Motor neuron (in vitro differentiated cells): Measurements from ENCODE around the gene AKAP7. TPM values are rescaled to one million over a fixed set of nuclear protein-coding genes. Genes with fewer than 3 reads are reported as not detected.

ENCODE experiments used
- ATAC-seq, 8 experiments: fragments of 200-7000 bp; cut with Tn5 transposase; replicated peaks in 6 of 8; 2 replicates each; pipeline ENCODE4 v1.8.0; 2021; ENCODE audit warnings: mild to moderate bottlenecking in 8 of 8, moderate library complexity in 8 of 8
- H3K27ac ChIP-seq, 2 donors: fragments of 250-450 bp; sonication (Bioruptor Pico); 2 replicates each; pipeline ENCODE4 v1.9.0; 2021; ENCODE audit warnings: antibody characterized with exemption in 2 of 2, mild to moderate bottlenecking in 2 of 2, moderate library complexity in 1 of 2
- H3K4me1 ChIP-seq, 2 donors: fragments of 250-450 bp; sonication (Bioruptor Pico); replicated peaks in 1 of 2; 2 replicates each; pipeline ENCODE4 v1.6.1; 2021; ENCODE audit warnings: antibody characterized with exemption in 2 of 2, mild to moderate bottlenecking in 2 of 2, moderate library complexity in 1 of 2
- H3K4me3 ChIP-seq, 5 donors: fragments of 250-450 bp; sonication (Bioruptor Pico); 2 replicates each; pipeline ENCODE4 v1.9.0; 2021; ENCODE audit warnings: antibody characterized with exemption in 5 of 5, mild to moderate bottlenecking in 5 of 5, moderate library complexity in 4 of 5
- WGBS, 10 experiments: fragments of 450-650 bp; shearing (Covaris generic); methylation state at CpG; one replicate each; pipeline ENCODE4 v1.0.0; 2022; 5-methylcytosine and 5-hydroxymethylcytosine counted together
- in situ Hi-C, 9 experiments: fragments of 400-800 bp; cut with MboI; loops; one replicate each; pipeline ENCODE4 v1.15.0; 2021; ENCODE audit warnings: low sequenced_read_pairs in 9 of 9, low pct_unique_long_range_greater_than_20kb in 2 of 9; ENCODE audit not compliant: unreplicated experiment in 9 of 9
- total RNA-seq, 8 experiments: library from RNA; unstranded; fragments of 300-600 nt; gene quantifications; 2 replicates each; pipeline versions ENCODE4 v1.2.3 to v1.2.4, GENCODE V29; 2022

The AKAP7 gene
- total RNA-seq, 8 experiments from 2014 or later, result 2.5 to 18.5 (median 9.2) TPM

DNA sequence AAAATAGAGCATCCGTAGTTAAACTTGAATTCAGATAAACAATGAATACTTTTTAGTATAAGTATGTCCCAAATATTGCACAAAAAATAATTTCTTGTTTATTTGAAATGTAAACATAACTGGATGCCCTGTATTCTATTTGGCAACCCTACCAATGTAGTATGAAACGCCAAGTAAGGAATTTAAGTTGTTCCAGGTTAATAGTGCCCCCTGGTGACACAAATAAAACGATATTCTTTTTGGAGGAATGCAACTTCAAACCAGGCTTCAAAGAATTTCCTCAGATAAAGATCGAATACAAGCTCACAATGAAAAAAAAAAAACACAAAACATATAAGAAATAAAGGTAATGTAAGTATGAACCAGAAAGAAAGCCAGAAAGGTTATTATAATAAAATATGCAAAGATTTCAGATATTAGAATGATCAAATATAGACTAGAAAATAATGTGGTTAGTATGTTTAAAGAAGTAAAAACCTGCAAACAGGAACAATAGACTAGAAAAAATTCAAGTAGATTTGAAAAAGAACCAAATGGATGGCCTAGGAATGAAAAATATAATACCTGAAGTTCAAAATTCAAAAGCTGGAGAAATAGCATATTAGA lies 18.4 kb upstream of the AKAP7 start:
- WGBS, 10 experiments, result 0 to 74% (median 47%) methylated on average over 3 to 4 of the region's 4 CpGs
- Histone ChIP-seq H3K4me1 (no peaks in the 10 kb centered on the region), H3K27ac (no peak overlapping the region), H3K4me3 (no peak overlapping the region)
- peak in 2 of 8 experiments; percentile 28 to 42 for ATAC-seq
- in situ Hi-C loops, result loop anchor here in 3 of 9 experiments (10.0 to 25.0 kb wide), 2 partner anchors 230 to 232 kb away; no protein-coding TSS in a partner anchor

DNA sequence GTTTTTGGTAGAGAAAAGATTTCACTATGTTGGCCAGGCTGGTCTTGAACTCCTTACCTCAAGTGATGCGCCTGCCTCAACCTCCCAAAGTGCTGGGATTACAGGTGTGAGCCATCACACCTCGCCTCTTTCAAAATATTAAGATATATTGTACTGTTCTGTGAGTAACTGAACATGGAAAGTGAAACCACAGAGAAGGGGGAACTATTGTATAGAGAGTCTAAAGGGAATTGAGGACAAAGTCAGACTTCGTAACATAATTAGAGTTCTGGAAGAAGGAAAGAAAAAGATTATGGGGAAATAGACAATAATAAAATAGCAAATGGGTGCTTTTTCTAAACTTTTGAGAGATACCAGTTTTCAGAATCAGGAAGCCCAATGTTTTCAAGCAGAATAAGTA lies 17.4 kb upstream of the AKAP7 start:
- no peak for ATAC-seq
- WGBS, 10 experiments, result 60 to 97% (median 83%) methylated on average over 2 to 3 of the region's 3 CpGs
- in situ Hi-C loops, result loop anchor here in 3 of 9 experiments (10.0 to 25.0 kb wide), 2 partner anchors 231 to 233 kb away; no protein-coding TSS in a partner anchor
- H3K4me1 ChIP-seq, result no peaks in the 10 kb centered on the region
- H3K27ac ChIP-seq, result no peak overlapping the region
- no peak overlapping the region for H3K4me3 ChIP-seq

DNA sequence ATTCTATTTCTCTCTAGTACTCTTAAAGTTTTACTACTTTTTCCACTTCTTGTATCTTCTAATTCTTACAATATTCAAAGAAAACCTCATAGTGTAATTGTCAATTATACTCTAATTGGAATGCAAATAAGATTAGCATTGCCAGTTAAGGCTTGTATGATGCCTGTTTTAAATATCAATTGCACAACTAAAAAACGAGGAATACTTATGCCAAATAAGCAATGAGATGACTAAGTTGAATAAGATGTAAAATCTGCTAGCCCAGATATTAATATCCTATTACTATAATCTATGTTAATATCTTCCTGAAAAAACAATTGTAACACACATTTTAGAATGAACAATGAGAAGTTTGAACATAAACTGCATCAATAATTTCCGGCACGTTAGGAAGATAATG lies 13.3 kb upstream of the AKAP7 start:
- in situ Hi-C loops, result loop anchor here in 2 of 9 experiments (25.0 kb wide), 1 partner anchor 235 kb away; no protein-coding TSS in a partner anchor
- Histone ChIP-seq H3K4me3 (no peak overlapping the region), H3K4me1 (no peaks in the 10 kb centered on the region), H3K27ac (no peak overlapping the region)
- ATAC-seq, result peak in 2 of 8 experiments; percentile 19 to 55
- WGBS, 10 experiments, result 0 to 89% (median 31%) methylated on average over 1 to 3 of the region's 3 CpGs

DNA sequence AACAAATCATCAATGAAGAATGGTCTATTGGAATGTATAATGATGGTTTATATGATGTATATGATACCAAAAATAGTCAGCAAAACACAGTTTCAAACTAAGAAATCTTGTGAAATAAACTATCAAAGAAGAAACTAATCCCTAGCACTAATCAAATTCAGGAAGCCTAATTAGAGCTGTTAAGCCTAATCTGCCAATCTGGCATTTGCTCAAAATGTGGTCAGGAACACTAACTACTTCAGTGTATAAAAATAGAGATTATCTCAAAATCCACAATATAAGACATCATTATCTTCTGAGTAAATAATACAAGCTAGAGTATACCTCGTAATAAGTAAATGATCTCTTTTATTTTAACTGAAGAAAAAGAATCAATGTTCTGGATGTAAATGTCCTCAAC lies 12.8 kb upstream of the AKAP7 start:
- Histone ChIP-seq H3K4me1 (no peaks in the 10 kb centered on the region), H3K27ac (no peak overlapping the region), H3K4me3 (no peak overlapping the region)
- ATAC-seq, result no peak
- 50 to 100% (median 89%) methylated on average over 1 of the region's 1 CpG; no CpG with 5 or more reads in 1 of the 10 experiments for WGBS, 10 experiments
- in situ Hi-C loops, result loop anchor here in 2 of 9 experiments (25.0 kb wide), 1 partner anchor 235 kb away; no protein-coding TSS in a partner anchor

DNA sequence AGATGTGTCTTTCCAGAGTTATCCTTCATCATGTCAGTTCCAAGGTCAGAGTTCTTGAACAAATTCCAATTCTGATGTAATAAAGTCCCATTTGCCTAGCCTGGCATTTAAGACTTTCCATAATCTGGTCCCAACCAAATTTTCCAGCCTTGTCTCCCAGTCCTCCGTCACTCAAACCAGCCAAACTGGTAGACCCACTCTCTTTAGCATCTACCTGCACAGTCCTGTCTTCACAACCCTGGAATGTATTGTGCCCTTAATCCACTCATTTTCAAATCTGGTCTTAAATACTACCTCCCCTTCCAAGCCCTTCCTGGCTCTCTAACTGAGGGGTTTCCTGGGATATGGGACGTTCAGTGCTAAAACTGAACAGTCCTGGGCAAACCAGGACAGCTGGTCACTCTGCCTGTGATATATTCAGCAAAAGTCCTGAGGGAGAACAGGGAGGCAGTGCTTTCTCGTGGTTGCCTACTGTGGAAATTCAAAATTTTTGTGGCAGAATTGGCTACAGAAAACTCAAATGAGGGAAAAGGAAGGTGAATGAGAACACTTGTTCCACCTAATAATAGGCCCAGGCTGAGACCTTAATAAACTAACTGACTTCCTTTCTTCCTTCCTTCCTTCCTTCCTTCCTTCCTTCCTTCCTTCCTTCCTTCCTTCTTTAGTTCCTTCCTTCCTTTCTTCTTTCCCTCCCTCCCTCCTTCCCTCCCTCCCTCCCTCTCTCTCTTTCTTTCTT lies 10.8 kb upstream of the AKAP7 start:
- in situ Hi-C loops, result loop anchor here in 2 of 9 experiments (25.0 kb wide), 1 partner anchor 237 kb away; no protein-coding TSS in a partner anchor
- no peak for ATAC-seq
- WGBS, 10 experiments, result 33 to 100% (median 80%) methylated on average over 1 to 3 of the region's 3 CpGs; no CpG with 5 or more reads in 4 of the 10 experiments

DNA sequence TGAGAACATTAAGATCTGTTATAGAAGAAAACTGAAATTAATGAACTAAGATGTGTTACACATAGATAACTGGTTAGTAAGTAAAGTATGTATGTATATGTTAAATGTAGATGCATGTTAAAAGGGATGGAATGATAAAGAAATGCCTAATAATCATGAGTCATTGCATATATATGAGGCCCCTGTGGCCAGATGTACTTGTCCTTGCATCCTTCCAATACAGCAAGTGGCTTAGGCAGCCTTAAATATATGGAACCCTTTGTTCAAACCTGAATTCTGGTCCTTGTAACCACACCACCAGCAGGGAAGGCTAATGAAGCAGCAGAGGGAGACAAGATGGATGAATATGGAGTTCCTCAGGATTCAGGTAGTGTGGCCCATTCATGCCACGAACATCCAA lies 9.8 kb upstream of the AKAP7 start:
- in situ Hi-C loops, result no loop called here
- no peak overlapping the region for H3K4me3 ChIP-seq
- 0 to 100% (median 71%) methylated on average over 1 of the region's 1 CpG; no CpG with 5 or more reads in 3 of the 10 experiments for WGBS, 10 experiments
- no peak overlapping the region for H3K27ac ChIP-seq
- ATAC-seq, result peak in 3 of 8 experiments; percentile 20 to 66 (median 55)
- peaks cover 4 to 5% of the 10 kb centered on the region in 2 donors for H3K4me1 ChIP-seq

More for the DNA sequence above, 10.8 kb upstream of the AKAP7 start:
- Histone ChIP-seq H3K4me3 (no peak overlapping the region), H3K27ac (no peak overlapping the region), H3K4me1 (peaks cover 0 to under 1% of the 10 kb centered on the region in 2 donors)

DNA sequence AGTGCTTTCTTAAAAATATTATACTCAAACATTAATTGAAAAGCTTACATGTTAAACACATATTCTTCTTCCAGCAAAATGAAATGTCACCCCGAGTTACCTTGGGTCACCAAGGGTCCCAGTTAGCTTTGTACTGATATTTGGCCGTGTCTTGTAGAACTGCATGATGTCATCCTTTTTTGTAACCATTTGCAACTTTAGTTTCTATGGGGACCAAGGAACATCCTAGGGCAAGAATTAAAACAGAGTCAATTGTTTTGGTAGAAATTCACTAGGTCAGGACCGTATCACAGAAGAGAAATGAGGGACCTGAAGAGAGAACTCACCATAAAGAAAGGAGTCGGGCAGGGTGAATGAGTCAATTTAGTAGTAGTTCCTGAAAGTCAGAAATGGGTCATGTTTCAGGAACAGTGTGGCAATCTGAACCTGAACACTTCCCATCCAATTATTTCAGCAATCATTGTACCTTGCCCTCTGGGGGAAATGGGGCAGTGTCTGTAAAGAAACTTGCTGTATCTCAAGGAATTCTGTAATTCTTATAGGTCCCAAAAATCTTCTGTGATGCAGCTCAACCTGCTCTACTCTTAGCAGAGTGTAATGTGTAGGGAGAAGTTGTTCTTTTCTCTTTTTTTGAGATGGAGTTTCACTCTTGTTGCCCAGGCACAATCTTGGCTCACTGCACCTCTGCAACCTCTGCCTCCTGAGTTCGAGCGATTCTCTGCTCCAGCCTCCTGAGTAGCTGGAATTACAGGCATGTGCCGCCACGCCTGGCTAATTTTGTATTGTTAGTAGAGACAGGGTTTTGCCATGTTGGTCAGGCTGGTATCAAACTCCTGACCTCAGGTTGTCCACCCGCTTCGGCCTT lies 5.3 kb upstream of the AKAP7 start:
- peak in 3 of 8 experiments; percentile 24 to 92 (median 67) for ATAC-seq
- Histone ChIP-seq H3K4me1 (peaks cover 11 to 12% of the 10 kb centered on the region in 2 donors), H3K4me3 (no peak overlapping the region), H3K27ac (no peak overlapping the region)
- in situ Hi-C loops, result no loop called here
- WGBS, 10 experiments, result 65 to 100% (median 80%) methylated on average over 1 to 7 of the region's 10 CpGs; no CpG with 5 or more reads in 1 of the 10 experiments

DNA sequence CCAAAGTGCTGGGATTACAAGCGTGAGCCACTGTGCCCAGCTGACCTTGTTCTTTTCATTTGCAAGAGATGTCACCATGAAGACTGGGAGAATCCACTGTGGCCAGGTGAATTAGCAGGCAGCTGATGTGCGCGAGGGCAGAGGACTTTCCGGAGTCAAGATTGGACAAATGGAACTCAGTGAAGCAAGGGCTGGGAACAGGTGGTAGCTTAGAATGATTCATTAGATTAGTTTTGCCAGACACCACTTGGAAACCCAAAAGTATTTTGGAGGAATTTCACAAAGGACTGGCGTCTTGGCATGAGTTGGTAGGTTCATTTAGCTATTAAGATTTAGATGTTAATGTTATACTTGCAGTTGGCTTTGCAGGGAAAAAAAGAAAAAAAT lies 4.7 kb upstream of the AKAP7 start:
- ATAC-seq, result no peak
- 96 to 100% (median 100%) methylated on average over 1 to 5 of the region's 5 CpGs; no CpG with 5 or more reads in 3 of the 10 experiments for WGBS, 10 experiments
- H3K4me3 ChIP-seq, result no peak overlapping the region
- in situ Hi-C loops, result no loop called here
- H3K27ac ChIP-seq, result no peak overlapping the region
- H3K4me1 ChIP-seq, result peaks cover 11 to 12% of the 10 kb centered on the region in 2 donors

DNA sequence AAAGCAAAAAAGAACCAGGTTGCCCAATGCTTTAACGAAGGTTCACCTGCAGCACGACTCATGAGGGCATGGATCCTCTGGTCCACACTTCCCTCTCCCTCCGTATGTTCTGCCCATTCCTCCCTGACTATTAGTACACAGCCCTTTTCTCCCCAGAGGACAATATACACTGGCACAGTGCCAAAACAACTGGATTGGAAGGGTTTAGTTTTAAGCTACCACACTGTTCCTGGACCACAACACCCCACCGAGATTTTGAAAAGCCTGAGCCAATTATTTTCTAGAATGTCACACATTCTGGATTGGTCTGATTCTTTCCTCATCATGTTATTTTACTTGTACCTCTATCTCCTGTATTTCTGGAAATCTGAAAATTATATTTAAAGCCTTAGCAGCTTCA lies 2.9 kb upstream of the AKAP7 start:
- WGBS, 10 experiments, result 40 to 100% (median 92%) methylated on average over 1 to 4 of the region's 4 CpGs; no CpG with 5 or more reads in 2 of the 10 experiments
- in situ Hi-C loops, result no loop called here
- Histone ChIP-seq H3K4me1 (peaks cover 12 to 15% of the 10 kb centered on the region in 2 donors), H3K4me3 (no peak overlapping the region), H3K27ac (no peak overlapping the region)
- no peak for ATAC-seq

DNA sequence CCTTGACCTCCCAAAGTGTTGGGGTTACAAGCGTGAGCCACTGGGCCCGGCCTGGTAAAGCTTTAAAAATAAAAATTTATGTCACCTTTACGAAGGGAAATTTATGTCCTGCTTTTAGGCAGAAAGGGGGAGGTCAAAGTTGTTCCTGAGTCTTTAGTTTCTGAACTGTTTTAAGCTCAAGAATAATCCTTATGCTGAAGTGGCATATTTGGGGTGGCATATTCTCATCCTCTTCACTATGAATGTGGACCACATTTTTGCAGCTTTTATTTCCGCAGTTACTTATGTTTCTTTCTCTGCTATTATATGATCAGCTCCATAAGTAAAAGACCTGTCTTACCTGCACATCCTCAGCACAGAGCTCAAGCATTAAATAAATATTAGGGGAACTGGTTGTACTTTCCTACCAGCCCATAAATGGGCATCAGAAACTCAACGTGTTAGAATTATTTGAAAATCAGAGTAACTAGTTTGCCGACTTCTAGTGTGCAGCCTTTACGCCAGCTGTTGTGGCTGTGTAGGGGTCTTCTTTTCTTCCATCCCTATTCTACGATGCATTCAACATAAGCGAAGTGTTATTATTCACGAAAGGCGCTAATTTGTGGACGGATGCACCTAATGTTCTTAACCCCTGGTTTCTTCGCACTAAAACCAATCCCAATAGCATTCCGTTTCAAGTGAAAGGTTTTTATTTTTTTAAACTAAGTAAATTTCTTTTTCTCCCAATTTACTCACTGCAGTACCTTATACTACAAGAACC lies 867 bp upstream of the AKAP7 start:
- in situ Hi-C loops, result no loop called here
- H3K4me3 ChIP-seq, result peak overlapping the region in 4 of 5 donors; percentile 36 to 55 (median 46)
- no peak overlapping the region for H3K27ac ChIP-seq
- 79 to 94% (median 88%) methylated on average over 2 to 14 of the region's 14 CpGs for WGBS, 10 experiments
- H3K4me1 ChIP-seq, result peaks cover 12 to 15% of the 10 kb centered on the region in 2 donors
- ATAC-seq, result no peak

DNA sequence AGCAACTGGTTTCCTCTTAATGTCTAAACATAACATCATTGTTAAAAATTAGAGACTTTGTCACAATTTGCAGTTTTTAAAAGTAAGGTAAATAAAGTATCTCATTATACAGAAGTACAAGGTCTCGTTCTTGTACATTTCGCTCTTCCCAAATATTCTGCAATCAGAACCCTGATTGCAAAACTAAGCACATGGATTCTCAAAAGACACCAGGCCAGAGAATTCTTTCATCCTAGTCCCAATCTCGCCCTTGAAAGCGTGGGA lies 355 bp upstream of the AKAP7 start:
- Histone ChIP-seq H3K4me1 (peaks cover 8 to 11% of the 10 kb centered on the region in 2 donors), H3K4me3 (peak overlapping the region; percentile 36 to 55 (median 47)), H3K27ac (peak overlapping the region; percentile 65 to 90)
- WGBS, 10 experiments, result 0 to 23% (median 0%) methylated on average over 1 to 4 of the region's 4 CpGs; no CpG with 5 or more reads in 3 of the 10 experiments
- in situ Hi-C loops, result no loop called here
- no peak for ATAC-seq
